Cortex of kidney (tissue), 1 donor: ENCODE results near the gene PARN.
A peak's percentile ranks its signal among the peaks of the same experiment; 100 is the strongest.
"Not testable (repeated sequence)": the region's sequence is repeated elsewhere in the genome, so short reads cannot be mapped to it uniquely, and the experiment has no call there.

Experiments used
- DNase-seq: peaks from one replicate; lab custom pipeline; 2025; lab: John Stamatoyannopoulos, UW

Gene PARN

GRCh38 chr16:14632693-14633569 lies 2.9 kb upstream of the PARN start, which contains the start of gene BFAR:
BFAR (plus strand) TSS chr16:14632951; CDS start chr16:14644347, 11,396 bp downstream.
- DNase-seq, result peak; percentile 82

DNA sequence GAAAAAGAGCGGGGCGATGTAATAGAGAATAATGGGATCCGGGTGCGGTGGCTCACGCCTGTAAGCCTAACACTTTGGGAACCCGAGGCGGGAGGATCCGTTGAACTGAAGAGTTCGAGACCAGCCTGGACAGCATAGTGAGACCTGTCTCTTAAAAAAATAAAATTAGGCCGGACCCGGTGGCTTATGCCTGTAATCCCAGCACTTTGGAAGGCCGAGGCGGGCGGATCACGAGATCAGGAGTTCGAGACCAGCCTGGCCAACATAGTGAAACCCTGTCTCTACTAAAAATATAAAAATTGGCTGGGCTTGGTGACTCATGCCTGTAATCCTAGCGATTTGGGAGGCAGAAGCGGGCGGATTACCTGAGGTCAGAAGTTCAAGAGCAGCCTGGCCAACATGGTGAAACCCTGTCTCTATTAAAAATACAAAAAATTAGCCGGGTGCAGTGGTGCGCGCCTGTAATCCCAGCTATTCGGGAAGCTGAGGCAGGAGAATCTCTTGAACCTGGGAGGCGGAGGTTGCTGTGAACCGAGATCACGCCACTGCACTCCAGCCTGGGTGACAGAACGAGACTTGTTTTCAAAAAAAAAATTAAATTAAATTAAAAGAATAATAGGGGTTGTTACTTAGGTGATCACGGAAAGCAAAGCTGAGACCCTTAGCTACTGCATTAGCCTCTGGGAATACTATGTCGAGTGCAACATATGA lies 715 bp upstream of the PARN start:
- DNase-seq, result not testable (repeated sequence)

- no peak for DNase-seq
These were observed 495 bp downstream of the PARN start for GRCh38 chr16:14629612-14629918.

GRCh38 chr16:14628806-14629611 lies 1.1 kb downstream of the PARN start:
- DNase-seq, result no peak

- DNase-seq, result no peak
These were observed 3.0 kb downstream of the PARN start for GRCh38 chr16:14627078-14627477.

DNA sequence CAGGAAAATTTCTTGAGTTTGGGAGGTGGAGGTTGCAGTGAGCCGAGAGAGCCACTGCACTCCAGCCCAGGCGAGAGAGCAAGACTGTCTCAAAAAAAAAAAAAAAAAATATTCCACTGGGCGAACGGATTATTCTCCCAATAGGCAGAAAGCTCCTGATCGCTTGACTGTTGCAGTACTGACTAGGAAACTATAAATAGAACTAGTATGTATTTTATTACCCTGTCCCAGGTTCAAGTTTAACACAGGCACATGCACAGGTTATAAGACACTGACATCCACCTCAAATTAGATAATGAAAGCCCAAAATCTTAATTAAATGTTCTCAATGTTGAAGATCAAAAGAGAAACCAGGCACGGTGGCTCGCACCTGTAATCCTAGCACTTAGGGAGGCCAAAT lies 11.5 kb downstream of the PARN start:
- no peak for DNase-seq

DNA sequence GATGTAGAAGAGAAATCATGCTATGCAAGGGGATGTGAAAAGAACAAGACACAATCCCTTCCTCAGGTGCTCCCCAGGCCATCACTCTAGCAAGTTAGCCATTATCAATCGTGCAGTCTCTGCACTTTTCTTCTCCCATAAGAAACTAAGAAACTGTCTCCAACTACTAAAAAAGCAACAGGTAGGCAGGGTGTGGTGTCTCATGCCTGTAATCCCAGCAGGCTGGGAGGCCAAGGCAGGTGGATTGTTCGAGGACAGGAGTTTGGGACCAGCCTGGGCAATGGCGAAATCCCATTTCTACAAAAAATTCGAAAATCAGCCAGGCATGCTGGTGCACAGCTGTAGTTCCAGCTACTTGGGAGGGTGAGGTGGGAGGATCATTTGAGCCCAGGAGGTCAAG lies 13.8 kb downstream of the PARN start:
- DNase-seq, result no peak

- no peak for DNase-seq
These were observed 16.1 kb downstream of the PARN start for GRCh38 chr16:14613991-14614390.

GRCh38 chr16:14611660-14612059 lies 18.4 kb downstream of the PARN start:
- DNase-seq, result no peak

DNA sequence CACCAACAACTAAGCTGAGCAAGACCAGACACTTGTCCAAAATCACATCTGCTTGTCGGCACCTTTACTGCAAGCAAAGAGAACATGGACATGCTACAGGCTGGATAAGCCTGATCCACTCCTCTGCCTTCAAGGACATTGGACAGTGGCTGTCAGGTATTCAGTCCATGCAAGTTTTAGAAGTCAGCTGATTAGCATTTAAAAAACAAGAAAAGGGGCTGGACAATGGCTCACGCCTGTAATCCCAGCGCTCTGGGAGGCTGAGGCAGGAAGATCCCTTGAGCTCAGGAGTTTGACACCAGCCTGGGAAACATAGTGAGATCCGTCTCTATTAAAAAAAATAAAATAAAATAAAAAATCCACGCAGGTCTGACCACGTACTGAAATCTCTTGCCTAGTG lies 20.3 kb downstream of the PARN start:
- no peak for DNase-seq

- no peak for DNase-seq
These were observed 21.5 kb downstream of the PARN start for GRCh38 chr16:14608604-14609003.

- DNase-seq, result no peak
These were observed 21.9 kb downstream of the PARN start for GRCh38 chr16:14608111-14608566.

DNA sequence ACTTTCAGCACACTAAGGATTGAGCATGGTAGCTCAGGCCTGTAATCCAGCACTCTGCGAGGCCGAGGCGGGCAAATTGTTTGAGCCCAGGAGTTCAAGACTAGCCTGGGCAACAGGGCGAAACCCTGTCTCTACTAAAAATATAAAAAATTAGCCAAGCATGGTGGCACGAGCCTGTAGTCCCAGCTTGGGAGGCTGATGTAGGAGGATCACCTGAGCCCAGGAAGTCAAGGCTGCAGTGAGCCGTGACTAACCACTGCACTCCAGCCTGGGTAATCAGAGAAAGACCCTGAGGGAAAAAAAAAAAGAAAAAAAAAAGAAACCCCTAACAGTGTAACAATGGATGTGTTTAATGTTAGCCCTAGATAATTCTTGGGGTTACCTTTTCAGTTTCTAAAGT lies 24.0 kb downstream of the PARN start:
- DNase-seq, result no peak

DNA sequence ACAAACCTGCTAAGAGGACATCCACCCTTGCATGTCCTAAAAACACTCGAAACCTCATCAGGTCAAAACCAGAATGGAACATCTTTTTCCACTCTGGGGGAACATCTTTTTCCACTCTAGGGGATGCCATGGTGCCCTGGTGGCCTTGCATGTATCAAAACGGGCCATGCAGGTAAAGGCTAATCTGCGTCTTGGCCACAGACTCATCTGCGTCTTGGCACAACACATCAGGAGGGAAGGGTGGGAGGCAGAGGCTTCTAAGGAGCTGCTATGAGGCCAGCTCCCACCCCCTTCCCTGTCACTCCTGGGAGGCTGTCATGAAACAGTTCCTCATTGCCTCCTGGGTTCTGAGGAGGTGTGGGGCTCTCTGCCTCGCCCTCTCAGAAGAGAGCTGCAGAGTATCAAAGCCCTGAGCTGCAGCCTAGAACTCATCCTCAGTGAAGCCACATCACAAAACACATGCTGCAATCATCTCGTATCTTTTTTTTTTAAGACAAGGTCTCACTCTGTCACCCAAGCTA lies 27.6 kb downstream of the PARN start:
- no peak for DNase-seq

DNA sequence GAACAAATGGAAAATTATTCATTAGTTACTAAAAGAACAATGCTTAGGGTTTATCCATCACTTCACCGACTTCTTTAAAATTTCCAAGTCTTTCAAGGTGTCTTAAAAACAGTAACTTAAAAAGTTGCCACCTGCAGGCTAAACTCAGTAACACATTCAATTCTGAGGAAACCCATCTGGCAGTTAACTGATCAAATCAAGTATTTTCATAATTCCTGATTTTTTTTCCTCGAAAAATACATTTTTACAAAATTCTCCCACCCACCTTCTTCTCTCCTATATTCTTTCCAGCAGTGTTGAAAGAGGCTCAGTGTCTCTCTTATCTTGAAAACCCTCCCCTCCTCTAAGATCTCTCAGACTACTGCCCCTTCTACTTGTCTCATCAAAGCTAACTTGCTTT lies 29.9 kb downstream of the PARN start:
- DNase-seq, result no peak

DNA sequence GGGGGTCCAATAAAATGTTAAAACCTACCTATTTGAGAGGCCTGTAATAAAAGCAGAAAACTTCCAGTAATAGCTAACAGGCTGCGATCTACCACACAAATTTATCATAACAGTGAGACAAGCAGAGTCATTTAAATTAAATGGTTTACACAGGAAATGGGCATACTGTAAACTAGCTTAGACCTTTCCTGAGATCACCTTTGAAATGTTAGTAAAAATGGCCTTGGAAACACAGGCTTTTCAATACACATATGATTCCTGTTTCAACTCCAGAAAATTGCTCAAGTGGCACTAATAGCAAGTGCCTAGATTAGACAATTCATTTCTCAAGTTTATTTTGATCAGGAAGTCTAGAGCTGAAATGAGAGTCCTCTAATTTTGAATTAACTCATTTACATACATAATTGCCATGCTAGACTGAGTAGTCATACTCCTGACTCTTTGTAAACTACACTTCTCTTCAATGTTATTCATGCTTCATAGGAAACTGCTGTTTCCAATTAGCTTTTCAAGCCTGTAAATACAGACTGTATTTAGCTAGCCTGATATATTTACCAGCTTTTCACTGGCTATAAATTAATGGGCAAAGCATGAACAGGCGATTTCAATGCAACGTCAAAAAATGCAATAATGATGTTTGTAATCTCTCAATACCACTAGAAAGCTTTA lies 43.3 kb downstream of the PARN start:
- no peak for DNase-seq

GRCh38 chr16:14585287-14585686 lies 44.8 kb downstream of the PARN start:
- no peak for DNase-seq

- DNase-seq, result not testable (repeated sequence)
These were observed 49.1 kb downstream of the PARN start for GRCh38 chr16:14580926-14581325.

GRCh38 chr16:14579266-14579665 lies 50.8 kb downstream of the PARN start:
- DNase-seq, result no peak

DNA sequence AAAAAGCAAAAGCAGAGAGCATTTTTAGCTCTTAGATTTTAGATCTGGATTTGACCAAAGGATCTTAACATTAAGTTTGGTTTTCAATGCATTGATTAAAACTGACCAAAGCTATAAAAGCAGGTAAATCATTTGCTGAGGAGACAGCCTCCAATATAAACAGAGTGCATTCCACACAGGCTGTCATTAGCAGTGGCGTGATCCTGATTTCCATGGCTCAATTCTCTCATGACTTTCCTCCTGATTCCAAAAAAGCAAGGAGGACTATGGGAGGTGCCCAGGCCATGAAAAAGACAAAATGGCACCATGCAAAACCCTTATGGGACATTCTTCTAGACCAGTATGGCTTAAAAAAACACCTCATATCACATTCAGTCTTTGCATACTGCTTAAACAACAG lies 53.5 kb downstream of the PARN start:
- DNase-seq, result no peak

DNA sequence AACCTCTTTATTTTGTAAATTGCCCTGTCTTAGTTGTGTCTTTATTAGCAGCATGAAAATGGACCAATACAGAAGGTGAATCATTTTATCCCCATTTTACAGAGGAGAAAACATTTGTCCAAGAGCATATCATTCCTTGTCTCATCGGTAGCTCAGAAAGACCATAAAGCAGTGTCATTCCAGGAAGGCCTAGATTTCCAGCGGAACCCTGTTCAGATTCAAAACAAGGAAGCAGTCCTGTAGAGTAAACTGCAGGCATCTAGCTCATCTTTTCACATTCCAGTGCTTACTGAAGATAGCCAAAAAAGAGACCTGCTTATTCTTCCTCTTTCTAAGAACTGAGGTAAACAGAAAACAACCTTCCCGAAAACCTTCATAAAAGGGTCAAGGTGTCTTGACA lies 54.0 kb downstream of the PARN start:
- DNase-seq, result no peak
